GM19395 (cell line): ENCODE data around the gene BRCA1.
"Not testable (repeated sequence)": the region's sequence is repeated elsewhere in the genome, so short reads cannot be mapped to it uniquely, and the experiment has no call there.

ENCODE experiments used
- ATAC-seq: cut with Tn5 transposase; IDR thresholded peaks from one replicate; pipeline ENCODE4 v1.9.1; 2021; ENCODE audit warnings: mild to moderate bottlenecking, moderate library complexity; ENCODE audit not compliant: unreplicated experiment

The BRCA1 gene

GRCh38 chr17:43070257-43070656, 54.9 kb downstream of the BRCA1 start:
- ATAC-seq = no peak

- ATAC-seq = no peak
Observed at GRCh38 chr17:43069368-43069898, 55.7 kb downstream of the BRCA1 start.

- ATAC-seq = no peak
Observed at GRCh38 chr17:43068570-43069367, 56.4 kb downstream of the BRCA1 start.

DNA sequence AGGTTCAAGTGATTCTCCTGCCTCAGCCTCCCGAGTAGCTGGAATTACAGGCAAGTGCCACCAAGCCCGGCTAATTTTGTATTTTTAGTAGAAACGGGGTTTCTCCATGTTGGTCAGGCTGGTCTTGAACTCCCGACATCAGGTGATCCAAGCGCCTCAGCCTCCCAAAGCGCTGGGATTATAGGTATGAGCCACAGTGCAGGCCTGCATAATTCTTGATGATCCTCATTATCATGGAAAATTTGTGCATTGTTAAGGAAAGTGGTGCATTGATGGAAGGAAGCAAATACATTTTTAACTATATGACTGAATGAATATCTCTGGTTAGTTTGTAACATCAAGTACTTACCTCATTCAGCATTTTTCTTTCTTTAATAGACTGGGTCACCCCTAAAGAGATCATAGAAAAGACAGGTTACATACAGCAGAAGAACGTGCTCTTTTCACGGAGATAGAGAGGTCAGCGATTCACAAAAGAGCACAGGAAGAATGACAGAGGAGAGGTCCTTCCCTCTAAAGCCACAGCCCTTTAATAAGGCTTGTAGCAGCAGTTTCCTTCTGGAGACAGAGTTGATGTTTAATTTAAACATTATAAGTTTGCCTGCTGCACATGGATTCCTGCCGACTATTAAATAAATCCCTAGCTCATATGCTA, 62.1 kb downstream of the BRCA1 start:
- no peak for ATAC-seq

DNA sequence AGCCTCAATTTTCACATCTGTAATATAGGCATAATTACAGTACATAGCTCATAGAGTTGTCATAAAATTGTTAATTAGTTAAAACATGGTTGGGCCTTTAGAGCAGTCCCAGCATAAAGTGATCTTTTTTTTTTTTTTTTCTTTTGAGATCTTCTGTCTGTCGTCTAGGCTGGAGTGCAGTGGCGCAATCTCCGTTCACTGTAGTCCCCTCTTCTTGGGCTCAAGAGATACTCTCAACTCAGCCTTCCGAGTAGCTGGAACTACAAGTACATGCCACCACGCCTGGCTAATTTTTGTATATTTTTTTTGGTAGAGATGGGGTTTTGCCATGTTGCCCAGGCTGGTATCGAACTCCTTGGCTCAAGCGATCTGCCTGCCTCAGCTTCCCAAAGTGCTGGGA, 69.1 kb downstream of the BRCA1 start:
- ATAC-seq = no peak

DNA sequence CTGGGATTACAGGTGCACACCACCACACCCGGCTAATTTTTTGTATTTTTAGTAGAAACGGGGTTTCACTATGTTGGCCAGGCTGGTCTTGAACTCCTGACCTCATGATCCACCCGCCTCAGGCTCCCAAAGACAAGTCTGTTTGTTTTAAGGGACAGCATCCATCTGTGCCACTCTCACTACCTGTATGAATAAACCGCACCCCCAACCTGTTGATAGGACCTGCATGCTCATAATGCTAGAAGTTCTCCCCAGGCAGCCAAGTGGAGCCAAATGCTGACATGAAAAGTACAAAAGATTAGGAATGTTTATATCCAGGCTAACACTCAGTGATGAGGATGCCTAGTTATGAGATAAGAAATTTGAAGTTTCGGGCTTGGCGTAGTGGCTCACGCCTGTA, 72.2 kb downstream of the BRCA1 start:
- not testable (repeated sequence) for ATAC-seq

GRCh38 chr17:43051969-43052368, 73.2 kb downstream of the BRCA1 start:
- ATAC-seq = no peak

DNA sequence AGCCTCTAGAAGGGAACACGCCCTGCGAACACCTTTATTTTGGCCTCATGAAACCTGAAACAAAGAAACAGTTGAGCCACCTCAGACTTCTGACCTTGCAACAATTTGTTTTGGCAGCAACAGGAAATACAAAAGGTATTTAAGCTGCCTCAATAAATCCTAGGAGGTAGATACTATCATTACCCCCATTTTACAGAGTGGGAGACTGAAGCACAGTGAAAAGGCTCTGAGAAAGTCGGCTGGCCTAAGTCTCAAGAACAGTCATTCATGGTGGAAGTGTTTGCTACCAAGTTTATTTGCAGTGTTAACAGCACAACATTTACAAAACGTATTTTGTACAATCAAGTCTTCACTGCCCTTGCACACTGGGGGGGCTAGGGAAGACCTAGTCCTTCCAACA, 81.1 kb downstream of the BRCA1 start:
- no peak for ATAC-seq

GRCh38 chr17:43043307-43043706, 81.9 kb downstream of the BRCA1 start:
- ATAC-seq = no peak

DNA sequence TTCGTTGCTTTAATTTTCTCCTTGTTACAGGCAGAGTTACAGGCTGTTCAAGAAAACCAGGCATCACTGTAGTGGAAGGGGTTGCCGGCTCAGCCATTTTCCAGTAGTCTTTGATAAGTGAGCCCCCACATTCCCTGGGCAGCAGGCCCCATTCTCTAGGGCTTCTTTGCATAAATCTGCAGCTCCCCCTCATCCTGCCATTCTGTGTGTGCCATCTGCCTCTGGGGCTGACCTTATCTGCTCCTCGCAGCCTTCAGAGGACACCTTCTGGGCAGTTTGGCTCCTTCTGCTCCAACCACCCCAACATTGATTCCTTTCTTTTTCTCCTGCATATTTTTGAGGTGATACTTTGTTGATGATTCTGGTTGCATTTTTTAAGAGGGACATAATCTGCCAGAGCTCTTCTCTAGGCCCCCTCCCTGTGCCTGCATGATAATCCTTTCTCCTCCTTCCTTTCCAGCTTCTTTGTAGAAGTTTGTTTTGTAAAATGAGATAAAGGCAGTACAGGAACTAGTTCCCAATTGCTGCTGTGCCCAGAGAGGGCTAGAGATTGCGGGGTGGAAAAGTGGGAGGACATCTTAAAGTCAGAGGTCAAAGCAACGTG, 83.0 kb downstream of the BRCA1 start:
- no peak for ATAC-seq

DNA sequence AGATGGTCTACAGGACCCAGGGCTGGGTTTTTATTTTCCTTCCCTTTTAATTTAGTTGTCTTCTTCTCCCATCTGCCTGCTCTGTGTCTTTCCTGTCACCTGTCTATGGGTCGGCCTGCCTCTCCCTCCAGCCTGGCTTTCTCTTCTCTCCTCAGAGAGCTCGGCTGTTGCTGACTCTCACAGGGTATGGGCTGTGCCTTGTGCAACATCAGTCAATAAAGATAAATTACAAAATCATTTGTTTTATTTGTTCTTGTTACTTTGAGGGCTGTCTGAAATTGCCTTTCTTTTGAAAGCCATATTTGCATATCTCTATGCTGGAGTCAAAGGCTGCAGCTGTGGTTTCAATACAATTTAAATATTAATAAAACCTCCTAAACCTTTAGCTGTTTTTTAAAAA, 84.5 kb downstream of the BRCA1 start:
- no peak for ATAC-seq

GRCh38 chr17:43039646-43040045, 85.5 kb downstream of the BRCA1 start:
- no peak for ATAC-seq

GRCh38 chr17:43034894-43035293, 90.3 kb downstream of the BRCA1 start:
- no peak for ATAC-seq

GRCh38 chr17:43033948-43034881, 90.9 kb downstream of the BRCA1 start:
- no peak for ATAC-seq

DNA sequence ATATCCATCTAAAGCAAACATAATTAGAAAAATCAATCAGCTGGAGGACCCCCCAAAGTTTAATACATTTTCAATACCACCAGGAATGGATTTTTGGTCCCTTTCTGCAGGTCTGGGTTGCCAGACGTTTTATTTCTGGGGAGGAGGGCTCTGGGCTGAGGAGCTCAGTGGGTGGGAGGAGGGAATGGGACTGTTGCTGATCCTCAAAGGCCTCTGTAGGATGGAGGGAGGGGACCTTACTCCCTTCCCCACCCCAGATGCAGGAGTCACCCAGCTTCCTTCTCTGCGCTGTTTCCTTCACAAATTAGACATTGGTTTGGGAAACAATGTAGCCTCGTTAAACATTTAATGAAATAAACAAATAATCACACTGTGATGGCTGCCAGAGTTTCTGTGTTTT, 93.5 kb downstream of the BRCA1 start:
- no peak for ATAC-seq

DNA sequence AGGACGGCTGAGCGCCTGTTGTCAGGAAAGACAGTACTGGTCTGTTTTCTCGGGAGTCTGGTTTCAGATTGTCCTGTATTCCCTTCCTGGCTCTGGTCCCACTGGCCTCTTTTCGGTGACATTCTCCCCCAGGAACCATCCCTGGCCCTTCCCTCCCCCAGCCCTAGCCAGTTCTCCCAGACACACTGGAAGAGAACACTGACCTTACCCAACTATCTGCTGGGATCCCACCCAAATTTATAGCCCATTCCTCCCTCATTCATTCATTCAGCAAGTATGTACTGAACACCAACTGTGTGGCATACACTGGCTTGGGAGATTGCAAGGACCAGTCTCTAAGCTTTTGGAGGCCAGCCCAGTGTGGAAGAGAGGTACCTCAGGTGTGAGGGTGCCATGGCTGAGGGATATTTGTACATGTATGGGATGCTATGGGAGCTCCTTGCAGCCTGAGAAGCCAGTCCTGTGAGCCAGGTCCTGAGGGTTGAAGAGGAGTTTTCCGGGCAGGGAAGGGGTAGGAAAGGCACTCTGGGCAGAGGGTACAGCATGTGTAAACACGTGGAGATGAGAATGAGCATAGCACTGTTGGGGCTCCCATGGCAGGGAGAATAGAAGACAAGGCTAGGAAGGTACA, 94.9 kb downstream of the BRCA1 start:
- ATAC-seq = no peak

DNA sequence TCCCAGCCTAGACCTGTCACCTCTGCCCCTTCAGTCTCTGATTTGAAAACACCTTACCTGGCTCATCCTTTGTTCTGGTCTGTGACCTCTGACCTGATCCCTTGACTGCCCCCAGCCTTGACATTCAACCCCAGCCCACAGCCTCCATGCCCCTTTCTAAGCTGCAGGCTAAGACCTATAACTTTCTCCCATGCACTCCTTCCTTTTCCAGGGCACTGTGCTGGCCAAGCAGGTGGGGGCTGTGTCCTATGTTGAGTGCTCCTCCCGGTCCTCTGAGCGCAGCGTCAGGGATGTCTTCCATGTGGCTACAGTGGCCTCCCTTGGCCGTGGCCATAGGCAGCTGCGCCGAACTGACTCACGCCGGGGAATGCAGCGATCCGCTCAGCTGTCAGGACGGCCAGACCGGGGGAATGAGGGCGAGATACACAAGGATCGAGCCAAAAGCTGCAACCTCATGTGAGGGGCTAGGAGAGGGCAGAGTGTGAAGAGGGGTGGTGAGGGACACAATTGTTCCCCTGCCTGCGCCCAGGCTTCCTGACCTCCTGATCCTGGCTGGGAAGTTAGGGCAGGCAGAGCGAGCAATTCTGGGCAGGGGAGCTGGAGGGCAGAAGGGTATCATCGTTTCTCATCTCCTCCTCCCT, 96.8 kb downstream of the BRCA1 start:
- ATAC-seq = no peak

GRCh38 chr17:43027091-43028032, 97.8 kb downstream of the BRCA1 start:
- ATAC-seq = no peak

GRCh38 chr17:43026595-43026994, 98.6 kb downstream of the BRCA1 start:
- ATAC-seq = no peak
